Nucleus accumbens (tissue), 56 donors: ENCODE data around the gene IFRD2.

Source experiments
- DNase-seq, 56 donors: peaks; one replicate each; lab custom pipeline; 2025; lab: John Stamatoyannopoulos, UW

The IFRD2 gene, protein sequence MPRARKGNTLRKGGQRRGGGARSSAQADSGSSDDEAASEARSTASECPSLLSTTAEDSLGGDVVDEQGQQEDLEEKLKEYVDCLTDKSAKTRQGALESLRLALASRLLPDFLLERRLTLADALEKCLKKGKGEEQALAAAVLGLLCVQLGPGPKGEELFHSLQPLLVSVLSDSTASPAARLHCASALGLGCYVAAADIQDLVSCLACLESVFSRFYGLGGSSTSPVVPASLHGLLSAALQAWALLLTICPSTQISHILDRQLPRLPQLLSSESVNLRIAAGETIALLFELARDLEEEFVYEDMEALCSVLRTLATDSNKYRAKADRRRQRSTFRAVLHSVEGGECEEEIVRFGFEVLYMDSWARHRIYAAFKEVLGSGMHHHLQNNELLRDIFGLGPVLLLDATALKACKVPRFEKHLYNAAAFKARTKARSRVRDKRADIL

DNA sequence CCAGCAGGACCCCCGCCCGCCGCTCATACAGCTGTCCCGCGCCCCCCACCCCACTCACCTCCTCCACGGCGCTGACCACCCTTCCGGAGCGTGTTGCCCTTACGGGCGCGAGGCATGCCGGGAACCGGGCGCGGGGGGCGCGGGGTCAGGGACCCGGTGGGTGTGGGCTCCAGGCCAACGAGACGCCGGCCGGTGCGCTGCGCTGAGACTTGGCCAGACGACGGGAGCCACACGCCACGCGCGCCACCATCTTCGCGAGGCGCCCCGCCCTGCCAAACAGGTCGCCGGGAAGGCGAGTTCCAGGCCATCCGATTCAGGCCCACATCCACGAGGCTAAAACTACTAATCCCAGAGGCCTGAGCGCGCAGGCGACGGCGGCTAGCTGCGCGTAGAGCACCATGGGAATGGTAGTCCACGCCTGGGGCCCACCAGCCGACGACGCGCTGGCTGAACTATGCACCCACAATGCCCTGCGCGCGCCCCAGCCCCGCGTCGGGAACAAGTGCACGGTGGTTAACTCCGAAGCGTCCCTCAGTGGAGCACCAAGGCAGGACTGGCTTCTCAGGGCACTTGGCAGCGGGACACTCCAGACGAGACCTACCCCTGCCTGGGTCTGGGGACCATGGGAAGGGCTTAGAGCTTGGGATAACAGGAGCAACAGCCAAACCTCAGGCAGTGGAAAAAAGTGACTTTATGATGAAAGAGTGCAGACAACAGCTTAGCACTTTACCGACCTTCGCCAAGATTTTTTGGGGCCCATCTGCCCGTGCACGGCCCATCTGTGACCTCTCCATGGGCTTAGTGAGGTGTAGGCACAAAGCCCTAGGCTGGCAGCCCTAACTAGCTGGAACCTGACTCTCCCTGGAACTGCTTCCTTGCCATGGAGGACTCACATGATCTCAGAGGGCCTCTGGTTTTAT, at the start of gene IFRD2:
Gene IFRD2, minus strand, starts transcription at position 271 of the 920 bp plus-strand sequence. Its CDS starts 155 bp downstream, at position 116.
- DNase-seq: peak; percentile 86 to 99 (median 97)

DNA sequence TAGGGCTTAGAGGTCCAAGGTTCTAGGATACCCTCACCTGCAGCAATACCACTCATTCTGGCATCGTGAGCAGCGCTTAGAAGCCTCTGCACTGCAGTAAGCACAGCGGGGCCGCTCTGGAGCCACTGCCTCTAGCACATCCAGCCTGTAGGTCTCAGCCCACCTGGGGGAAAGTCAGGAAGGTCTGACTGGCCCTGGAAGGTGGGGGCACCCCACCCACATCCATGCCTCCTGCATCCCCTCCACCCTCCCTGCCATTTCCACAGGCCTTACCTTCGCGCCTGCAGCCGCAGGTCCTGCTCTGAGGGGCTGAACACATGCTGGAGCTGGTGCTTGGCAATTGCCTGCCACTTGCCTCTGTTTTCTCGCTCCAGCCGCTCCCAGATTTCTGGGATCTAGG, 49.3 kb upstream of the IFRD2 start:
- no peak for DNase-seq

DNA sequence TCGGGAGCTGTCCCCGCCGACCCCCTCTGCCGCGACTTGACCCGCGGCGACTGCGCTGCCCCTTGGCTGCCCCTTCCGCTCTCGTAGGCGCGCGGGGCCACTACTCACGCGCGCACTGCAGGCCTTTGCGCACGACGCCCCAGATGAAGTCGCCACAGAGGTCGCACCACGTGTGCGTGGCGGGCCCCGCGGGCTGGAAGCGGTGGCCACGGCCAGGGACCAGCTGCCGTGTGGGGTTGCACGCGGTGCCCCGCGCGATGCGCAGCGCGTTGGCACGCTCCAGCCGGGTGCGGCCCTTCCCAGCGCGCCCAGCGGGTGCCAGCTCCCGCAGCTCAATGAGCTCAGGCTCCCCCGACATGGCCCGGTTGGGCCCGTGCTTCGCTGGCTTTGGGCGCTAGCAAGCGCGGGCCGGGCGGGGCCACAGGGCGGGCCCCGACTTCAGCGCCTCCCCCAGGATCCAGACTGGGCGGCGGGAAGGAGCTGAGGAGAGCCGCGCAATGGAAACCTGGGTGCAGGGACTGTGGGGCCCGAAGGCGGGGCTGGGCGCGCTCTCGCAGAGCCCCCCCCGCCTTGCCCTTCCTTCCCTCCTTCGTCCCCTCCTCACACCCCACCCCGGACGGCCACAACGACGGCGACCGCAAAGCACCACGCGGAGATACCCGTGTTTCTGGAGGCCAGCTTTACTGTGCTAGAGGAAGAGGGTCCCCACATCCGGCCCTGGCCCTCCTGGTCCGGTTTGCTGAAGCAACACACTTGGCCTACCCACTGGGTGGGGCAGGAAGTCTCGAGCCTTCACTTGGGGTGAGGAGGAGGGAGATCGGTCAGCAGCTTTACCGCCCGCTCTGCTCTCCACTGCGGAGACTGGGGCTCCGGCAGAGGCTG, 48.5 kb upstream of the IFRD2 start, which contains the start of gene RASSF1:
Gene RASSF1, minus strand, starts transcription at position 389 of the 882 bp plus-strand sequence. Its CDS starts 31 bp downstream, at position 358.
- DNase-seq: peak in 2 of 56 donors; percentile 17 to 21

DNA sequence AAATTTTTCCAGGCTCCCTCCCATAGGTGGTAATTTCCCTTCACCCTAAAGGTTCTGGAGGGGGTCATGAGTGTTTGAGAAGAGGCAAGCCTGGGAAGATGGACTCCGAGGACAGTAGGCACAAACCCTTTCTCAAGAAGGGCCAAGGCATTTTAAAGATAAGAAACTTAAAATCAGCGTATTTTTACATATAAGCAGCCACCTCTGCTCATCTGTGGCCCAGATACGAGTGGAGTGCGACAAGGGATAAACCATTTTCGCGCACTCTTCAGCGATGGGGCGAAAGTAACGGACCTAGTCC, 47.9 kb upstream of the IFRD2 start:
- DNase-seq: no peak

DNA sequence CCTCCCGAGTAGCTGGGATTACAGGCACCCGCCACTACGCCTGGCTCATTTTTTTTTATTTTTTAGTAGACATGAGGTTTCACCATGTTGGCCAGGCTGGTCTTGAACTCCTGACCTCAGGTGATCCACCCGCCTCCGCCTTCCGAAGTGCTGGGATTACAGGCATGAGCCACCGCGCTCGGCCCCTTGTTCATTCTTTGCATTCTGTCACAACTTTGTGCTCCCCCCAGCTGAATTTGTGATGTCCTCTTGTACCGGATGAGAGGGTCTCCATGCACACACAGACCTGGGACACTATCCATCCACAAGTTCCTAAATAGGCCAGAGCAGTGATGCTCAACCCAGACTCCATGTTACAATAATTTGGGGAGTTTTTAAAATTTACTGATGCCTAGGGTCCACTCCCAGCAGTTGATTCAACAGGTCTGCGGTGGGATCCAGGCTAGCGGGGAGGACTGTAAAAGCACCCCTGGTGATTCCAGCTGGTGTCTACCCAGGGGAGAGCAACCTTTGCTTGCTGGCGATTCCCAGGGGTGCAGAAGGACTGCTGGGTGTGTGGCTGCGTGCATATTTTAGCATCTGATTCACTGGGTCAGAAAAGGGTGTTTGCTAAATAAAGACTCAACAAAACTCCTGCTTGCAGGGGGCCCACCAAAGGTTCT, 47.4 kb upstream of the IFRD2 start:
- DNase-seq: no peak

DNA sequence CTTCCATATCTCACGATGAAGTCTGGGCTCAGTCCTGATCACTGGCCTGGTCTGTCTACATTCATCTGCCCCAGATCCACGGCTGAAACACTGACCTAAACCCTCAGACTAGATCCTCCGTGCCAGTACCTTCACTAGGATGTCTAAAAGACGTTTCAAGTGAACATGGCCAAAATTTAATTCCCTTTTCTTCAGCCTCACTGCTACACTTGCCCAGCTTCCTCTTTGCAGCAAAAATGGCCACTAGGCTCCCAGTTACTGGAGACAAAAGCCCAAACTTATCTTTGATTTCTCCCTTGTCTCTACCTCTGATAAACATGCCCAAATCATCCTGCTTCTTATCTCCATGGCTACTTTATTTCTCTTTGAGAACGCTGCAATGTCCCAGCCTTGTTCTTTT, 46.7 kb upstream of the IFRD2 start:
- no peak for DNase-seq

DNA sequence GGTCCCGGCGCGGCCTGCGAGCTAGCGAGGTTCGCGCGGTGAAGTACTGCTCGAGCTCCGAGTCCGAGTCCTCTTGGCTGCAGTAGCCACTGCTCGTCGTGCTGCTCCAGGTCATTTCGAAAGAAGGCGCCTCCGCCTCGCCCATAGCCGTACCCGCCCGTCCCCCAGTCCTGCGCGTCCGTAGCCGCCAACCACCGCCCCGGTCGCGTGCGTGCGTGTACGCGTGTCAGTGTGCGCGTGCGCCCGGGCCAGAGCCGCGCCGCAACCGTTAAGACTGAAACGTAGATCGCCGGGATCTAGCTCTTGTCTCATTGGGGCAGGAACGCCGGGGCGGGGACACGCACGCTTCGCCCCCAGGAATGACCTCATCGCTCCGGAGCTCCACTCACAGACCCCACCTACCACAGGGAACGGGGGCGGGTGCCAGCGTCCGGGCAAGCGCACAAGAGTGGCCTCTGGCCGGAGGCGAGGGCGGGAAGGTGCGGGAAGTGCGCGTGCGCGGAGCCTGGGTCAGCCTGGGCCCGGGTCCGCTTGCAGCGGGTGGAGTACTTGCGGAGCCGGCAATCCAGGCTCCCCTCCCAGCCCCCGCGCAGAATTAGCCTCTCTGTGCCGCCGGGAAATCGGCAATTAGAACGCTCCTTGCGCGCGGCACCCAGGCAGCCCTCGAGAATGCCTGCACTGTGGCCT, 45.1 kb upstream of the IFRD2 start:
- DNase-seq: peak; percentile 85 to 99 (median 96)

DNA sequence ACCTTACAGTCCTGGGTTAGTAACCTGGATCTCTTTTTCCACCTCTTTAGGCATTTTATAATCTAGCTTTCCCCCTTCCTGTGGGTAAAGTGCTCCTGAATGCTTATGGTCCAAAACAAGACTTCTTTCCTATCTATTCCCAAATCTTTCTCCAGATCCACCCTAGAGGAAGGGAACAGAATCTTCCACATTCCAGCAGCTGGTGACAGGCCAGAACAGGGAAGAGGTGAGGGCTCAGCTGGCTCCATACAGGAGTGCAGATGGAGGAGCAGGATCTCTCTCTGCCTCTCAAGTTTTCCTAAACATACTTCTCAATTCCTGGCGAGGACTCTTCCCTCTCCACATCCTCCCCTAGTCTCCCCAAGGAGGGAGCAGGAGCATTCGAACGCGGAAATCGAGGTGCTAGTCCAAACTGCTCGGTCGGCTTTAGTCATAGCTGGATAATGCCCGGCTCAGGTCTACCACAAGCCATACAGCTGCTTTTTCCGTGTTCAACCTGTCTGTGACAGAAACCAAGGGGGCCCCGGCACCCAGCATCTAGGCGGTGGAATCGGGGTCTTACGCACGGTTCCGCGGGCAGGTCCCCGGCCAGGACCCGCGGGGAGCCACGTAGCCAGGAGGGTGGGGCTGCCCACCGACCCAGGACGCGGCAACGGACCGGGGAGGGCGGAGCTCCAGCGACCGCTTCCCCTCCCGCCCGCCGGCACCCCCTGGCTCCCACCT, 44.4 kb upstream of the IFRD2 start:
- DNase-seq: peak in 1 of 56 donors; percentile 57

DNA sequence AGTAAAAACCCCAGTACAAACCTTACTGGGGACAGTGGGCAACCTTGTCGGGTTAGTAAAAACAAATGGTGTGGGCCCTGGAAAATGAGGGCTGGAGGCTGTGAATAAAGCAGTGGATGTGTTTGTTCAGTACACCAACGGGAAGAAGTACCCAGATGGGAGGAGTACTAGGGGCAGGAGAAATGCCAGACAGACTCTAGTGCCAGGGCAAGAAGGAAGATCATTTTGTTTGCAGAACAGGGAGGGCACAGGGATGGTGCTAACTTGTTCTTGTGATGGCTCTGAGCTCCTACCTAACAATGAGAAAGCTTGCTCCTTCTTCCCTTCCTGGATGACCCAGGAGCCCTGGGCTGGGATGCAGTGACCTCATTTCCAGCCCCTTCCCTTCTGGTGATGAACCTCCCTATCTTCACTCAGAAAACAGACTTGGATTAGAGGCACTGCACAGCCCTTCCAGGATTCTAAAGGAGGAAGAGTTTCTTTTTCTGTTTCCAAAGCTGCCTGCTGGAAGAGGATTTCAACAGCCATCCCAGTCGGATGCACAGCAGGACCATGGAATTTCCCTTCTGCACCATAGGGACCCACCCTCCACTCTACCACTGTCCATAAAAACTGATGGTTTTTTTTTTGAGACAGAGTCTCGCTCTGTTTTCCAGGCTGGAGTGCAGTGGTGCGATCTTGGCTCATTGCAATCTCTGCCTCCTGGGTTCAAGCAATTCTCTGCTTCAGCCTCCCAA, 42.3 kb upstream of the IFRD2 start:
- DNase-seq: no peak

DNA sequence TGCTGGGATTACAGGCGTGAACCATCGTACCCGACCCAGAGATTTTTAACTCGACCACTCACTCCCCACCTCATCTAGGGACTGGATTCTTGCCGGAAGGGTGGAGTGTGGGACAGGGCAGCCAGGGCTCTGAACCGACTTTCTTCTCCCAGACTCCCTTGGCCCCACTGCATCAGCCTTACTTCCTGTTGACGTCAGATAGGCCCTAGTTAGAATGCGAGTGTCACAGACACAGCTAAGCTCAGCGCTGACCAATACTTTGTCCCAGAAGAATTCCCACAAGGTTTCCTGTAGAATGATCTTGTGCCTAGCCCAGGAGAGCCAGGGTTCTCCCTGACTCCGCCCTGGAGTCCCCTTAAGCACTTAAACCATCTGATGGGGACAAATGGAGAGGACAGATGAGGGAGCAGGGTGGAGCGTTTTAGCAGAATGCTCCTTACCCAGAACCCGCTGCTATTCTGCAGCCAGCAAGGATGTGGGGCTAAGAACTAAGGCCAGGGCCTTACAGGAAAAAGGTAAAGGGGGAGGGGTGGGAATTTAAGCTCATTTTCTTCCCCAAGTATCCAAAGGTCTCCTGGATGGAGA, 41.6 kb upstream of the IFRD2 start:
- DNase-seq: no peak

DNA sequence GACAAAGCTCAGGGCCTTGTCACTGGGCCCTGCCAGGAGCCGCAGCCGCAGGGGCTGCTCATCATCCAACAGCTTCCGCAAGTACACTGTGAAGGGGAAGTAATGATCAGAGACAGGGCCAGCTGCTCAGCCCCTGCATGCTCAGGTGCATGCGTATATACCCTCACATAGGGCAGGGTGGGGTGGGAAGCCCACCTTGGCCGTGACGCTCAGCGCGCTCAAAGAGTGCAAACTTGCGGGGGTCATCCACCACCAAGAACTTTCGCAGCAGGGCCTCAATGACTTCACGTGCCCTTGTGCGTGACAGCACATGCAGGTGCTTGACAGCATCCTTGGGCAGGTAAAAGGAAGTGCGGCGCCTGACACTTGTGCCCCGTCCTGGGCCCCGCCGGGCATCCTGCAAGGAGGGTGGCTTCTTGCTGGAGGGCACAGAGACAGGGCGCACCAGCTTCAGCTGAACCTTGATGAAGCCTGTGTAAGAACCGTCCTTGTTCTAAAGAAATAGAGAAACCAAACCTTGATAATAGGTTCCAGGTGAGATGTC, 39.2 kb upstream of the IFRD2 start:
- DNase-seq: no peak

DNA sequence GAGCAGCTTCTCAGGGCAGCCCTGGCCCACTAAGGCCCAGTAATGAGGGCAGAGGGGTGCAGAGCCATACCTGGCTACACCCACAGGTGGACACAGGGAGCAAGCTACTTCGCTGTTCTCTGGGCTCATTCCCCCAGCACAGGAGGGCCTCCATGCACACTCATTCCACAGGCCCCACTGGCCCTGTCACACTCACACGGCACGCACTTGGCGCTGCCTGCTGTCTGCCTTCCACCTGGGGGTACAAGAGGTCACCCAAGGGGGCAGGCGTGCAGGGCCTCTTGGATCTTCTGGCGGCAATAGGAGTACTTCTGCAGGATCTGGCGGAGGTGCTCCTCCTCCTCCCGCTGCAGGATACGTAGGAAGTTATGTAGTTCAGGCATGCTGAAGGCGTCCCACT, 38.1 kb upstream of the IFRD2 start:
- DNase-seq: no peak

DNA sequence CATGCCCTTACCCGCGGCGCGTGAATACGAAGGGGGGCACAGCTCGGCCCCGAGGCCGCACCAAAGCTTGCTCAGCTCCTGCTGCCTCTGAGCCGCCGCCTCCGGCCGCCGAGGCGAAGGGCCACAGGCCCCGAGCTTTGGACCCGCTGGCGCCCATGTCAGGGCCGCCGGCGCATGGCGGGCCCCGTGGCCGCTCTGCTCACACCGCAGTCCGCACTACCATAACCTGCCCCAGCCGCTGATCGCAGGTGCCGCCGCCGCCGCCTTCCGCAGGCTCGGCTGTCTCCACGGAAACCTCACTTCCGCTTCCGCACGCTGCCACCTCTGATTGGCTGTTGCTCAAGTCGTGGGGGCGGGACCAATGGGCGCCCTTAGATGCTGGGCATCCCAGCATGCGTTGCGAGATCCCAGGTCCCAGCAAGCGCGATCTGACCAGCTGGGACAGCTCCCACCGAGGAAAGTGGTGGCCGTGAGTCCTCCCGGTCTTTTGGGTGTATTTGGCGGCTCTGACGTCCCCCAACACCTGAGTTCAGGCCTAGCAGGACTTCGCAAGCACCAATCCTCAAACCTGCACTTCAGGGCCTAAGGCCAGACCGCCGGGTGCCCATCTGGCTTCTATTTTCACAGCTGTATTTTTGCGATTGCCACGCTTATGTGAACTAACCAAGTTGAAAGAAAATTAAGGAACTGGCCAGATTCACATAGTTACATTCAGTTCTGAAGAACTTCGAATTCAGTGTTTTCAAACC, 35.9 kb upstream of the IFRD2 start, which contains the start of gene TUSC2:
Gene TUSC2, minus strand, starts transcription at position 281 of the 749 bp plus-strand sequence. Its CDS starts 124 bp downstream, at position 157.
- DNase-seq: peak; percentile 69 to 99 (median 93)

DNA sequence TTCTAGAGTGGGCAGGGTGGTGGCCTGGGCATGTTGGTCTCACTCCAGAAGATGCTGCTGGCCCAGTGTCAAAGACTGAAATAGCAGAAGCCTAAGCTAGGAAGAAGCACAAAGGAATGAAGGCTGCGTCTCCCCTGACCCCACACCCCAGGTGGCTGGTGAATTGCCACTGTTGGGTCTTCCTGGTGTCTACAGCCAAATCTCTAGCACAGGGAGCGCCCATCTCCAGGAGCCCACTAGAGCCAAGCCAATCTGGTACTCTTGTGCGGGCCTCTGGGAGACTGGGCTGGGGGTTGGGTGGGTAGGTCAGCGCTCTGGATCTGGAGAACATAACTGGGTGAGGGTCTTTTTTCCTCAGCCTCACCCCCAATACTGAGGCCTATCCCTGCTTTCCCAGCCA, 34.9 kb upstream of the IFRD2 start:
- no peak for DNase-seq

DNA sequence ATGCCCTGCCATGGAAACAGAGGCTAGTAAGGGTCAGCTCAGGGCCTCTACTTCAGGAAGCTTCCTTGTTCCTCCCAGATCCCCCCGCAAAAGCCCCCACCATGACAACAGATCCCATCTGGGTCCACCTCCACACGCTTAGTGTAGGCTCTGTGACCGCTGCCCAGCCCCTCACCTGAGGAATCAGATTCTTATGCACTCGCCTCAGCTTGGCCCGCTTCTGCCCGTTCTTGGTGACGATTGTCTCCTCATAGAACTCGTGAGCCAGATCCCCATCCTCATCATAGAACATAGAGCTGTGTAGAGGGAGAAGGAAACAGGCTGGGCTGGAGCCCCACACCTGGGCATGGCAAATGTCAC, 33.9 kb upstream of the IFRD2 start:
- no peak for DNase-seq

DNA sequence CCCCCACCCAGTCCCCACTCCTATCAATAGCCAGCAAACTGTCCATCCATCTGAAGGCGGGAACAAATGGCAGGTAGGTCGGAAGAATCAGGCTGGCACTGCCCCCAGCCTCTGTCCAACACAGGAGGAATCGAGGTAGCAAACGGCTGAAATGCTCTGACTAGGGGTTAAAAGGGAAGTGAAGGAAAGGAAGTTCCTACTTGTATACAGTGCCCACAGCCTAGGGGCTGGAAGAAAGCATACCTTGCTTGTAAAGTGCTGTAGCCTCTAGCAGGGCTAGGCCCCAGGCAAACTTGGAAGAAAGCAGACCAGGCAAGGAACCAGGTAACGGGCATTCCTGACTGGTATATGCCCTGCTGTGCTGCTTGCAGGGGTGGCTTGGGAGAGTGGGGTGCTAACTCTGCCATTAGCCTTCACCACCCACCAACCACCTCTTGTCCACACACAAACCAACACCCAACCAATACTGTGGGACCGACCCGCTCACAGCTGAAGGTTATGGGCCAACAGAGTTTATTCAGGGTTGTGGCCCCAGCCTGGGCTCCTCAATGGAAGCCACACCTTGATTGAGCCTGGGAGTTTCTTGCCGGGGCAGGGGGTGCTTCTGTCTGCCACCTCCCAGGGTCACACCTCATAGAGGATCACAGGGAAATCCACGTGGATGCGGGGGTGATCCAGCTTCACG, 33.4 kb upstream of the IFRD2 start:
- no peak for DNase-seq
